GM19239 (cell line): ENCODE data around the gene CTXND1.
A peak's percentile ranks its signal among the peaks of the same experiment; 100 is the strongest.
"Not testable (repeated sequence)": the region's sequence is repeated elsewhere in the genome, so short reads cannot be mapped to it uniquely, and the experiment has no call there.

Source experiments
- DNase-seq: peaks from one replicate; pipeline ENCODE4 v3.0.0; 2011; ENCODE audit warnings: low spot score; ENCODE audit not compliant: insufficient read length
- FAIRE-seq: peaks from 2 replicates; lab custom pipeline; 2011; peaks lifted over from hg19 to GRCh38; lab: Jason Lieb, UNC

Gene CTXND1

GRCh38 chr15:80163217-80163616 is 88.8 kb downstream of the CTXND1 start:
- no peak for FAIRE-seq
- no peak for DNase-seq

- DNase-seq (no peak), FAIRE-seq (no peak)
Observed at GRCh38 chr15:80162059-80162554, 89.9 kb downstream of the CTXND1 start.

GRCh38 chr15:80161468-80162016 is 90.5 kb downstream of the CTXND1 start:
- FAIRE-seq, result no peak

GRCh38 chr15:80160570-80161156 is 91.3 kb downstream of the CTXND1 start:
- FAIRE-seq (peak; percentile 87), DNase-seq (peak; percentile 40)

More at GRCh38 chr15:80161468-80162016, 90.5 kb downstream of the CTXND1 start:
- no peak for DNase-seq

- peak; percentile 72 for FAIRE-seq
- no peak for DNase-seq
Observed at GRCh38 chr15:80159811-80160569, 92.0 kb downstream of the CTXND1 start.

- FAIRE-seq, result no peak
- DNase-seq, result no peak
Observed at GRCh38 chr15:80159301-80159700, 92.7 kb downstream of the CTXND1 start.

- FAIRE-seq, result no peak
- DNase-seq, result no peak
Observed at GRCh38 chr15:80157215-80157614, 94.8 kb downstream of the CTXND1 start.

- FAIRE-seq, result no peak
- no peak for DNase-seq
Observed at GRCh38 chr15:80156176-80156720, 95.8 kb downstream of the CTXND1 start.

GRCh38 chr15:80155378-80156175 is 96.4 kb downstream of the CTXND1 start:
- DNase-seq, FAIRE-seq: not testable (repeated sequence)

GRCh38 chr15:80155001-80155377 is 97.0 kb downstream of the CTXND1 start:
- FAIRE-seq, result no peak
- DNase-seq, result no peak

GRCh38 chr15:80154336-80154735 is 97.7 kb downstream of the CTXND1 start:
- FAIRE-seq (no peak), DNase-seq (no peak)

GRCh38 chr15:80153900-80154299 is 98.1 kb downstream of the CTXND1 start:
- FAIRE-seq, result no peak

GRCh38 chr15:80152896-80153876 is 98.8 kb downstream of the CTXND1 start, which contains the start of gene FAH:
Gene FAH (plus strand): TSS chr15:80152999. CDS start chr15:80153055, 56 bp downstream.
- DNase-seq (no peak), FAIRE-seq (peak; percentile 87)

More at GRCh38 chr15:80153900-80154299, 98.1 kb downstream of the CTXND1 start:
- no peak for DNase-seq

- DNase-seq (peak; percentile 88), FAIRE-seq (no peak)
Observed at GRCh38 chr15:80152180-80152895, 99.7 kb downstream of the CTXND1 start.

- DNase-seq (no peak), FAIRE-seq (no peak)
Observed at GRCh38 chr15:80151576-80151975, 100.4 kb downstream of the CTXND1 start.

GRCh38 chr15:80151148-80151547 is 100.9 kb downstream of the CTXND1 start:
- FAIRE-seq (no peak), DNase-seq (no peak)
